ENCODE measurements around the gene CCDC40. TPM values are rescaled to one million over a fixed set of nuclear protein-coding genes. Genes with fewer than 3 reads are reported as not detected.

Gene CCDC40
- total RNA-seq, 1 donor from 2014 or later, result 7.7 TPM

DNA sequence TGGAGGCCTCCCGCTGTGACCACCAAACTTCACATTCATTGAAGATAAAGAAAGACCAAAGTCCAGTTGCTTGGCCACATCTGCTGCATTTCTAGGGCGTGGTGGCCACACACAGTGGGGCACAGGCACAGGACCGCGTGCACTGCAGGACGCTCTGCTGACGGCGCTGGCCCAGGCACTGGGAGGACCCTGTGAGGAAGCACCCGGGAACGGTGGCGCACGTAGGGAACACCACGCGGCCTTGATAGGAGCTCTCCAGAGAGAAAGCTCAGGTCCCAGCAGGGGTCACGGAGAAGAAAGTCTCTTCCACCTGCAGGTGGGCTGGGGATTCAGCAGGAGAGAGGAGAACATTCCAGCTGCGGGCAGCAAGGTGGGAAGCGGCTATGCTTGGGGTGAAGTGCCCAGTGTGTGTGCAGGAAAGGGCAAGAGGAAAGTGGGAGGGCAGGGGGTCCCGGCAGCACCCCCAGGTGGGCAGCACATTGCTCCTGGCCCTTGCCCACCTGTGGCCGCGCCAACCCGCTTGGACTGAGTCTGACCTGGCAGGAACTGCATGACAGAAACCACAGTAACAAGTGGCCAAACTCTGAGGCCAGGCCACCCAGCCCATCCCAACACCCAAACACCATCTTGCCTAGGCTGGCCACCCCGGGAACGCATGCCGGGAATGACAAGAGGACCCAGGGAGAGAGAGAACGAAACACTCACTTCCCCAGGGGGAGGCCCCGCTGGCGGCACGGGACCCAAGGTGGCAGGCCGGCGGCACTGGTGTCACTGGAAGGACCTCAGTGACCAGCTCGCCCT, 33.6 kb upstream of the CCDC40 start:
- no peak overlapping the region for H3K4me3 ChIP-seq
- no peaks in the 10 kb centered on the region for H3F3A ChIP-seq (ENCODE audit: low read depth)
- no peaks in the 10 kb centered on the region for H3K27me3 ChIP-seq
- Mint-ChIP-seq H3K4me1 (no peaks in the 10 kb centered on the region), H3K4me3 (no peak overlapping the region), H3K27me3 (ENCODE audit: insufficient read depth, low read depth) (peaks cover 2% of the 10 kb centered on the region), H3K9me3 (no peaks in the 10 kb centered on the region), H3K27ac (no peak overlapping the region), H3K36me3 (peaks cover 19% of the 10 kb centered on the region)
- H3K27ac ChIP-seq, result no peak overlapping the region
- no peak overlapping the region for H3K9ac ChIP-seq
- no peak overlapping the region for H2AFZ ChIP-seq (replicated peaks)
- no peak overlapping the region for H3K4me2 ChIP-seq
- H3K4me1 ChIP-seq, result no peaks in the 10 kb centered on the region
- H3K36me3 ChIP-seq, result no peaks in the 10 kb centered on the region
- no peaks in the 10 kb centered on the region for H3K9me3 ChIP-seq (ENCODE audit: low read depth)
- no peak for TF ChIP-seq EZH2 (IDR thresholded peaks at IDR 0.05)
- TF ChIP-seq EZH2phosphoT487 (IDR thresholded peaks at IDR 0.05), result no peak
- TF ChIP-seq, protein P1, sequence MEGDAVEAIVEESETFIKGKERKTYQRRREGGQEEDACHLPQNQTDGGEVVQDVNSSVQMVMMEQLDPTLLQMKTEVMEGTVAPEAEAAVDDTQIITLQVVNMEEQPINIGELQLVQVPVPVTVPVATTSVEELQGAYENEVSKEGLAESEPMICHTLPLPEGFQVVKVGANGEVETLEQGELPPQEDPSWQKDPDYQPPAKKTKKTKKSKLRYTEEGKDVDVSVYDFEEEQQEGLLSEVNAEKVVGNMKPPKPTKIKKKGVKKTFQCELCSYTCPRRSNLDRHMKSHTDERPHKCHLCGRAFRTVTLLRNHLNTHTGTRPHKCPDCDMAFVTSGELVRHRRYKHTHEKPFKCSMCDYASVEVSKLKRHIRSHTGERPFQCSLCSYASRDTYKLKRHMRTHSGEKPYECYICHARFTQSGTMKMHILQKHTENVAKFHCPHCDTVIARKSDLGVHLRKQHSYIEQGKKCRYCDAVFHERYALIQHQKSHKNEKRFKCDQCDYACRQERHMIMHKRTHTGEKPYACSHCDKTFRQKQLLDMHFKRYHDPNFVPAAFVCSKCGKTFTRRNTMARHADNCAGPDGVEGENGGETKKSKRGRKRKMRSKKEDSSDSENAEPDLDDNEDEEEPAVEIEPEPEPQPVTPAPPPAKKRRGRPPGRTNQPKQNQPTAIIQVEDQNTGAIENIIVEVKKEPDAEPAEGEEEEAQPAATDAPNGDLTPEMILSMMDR (IDR thresholded peaks at IDR 0.05), result no peak
- DNase-seq (ENCODE audit: low spot score), result no peak
- peaks cover 27% of the 10 kb centered on the region for H4K20me1 ChIP-seq (ENCODE audit: low read depth)
- H3K79me2 ChIP-seq (ENCODE audit: low read depth), result no peaks in the 10 kb centered on the region

DNA sequence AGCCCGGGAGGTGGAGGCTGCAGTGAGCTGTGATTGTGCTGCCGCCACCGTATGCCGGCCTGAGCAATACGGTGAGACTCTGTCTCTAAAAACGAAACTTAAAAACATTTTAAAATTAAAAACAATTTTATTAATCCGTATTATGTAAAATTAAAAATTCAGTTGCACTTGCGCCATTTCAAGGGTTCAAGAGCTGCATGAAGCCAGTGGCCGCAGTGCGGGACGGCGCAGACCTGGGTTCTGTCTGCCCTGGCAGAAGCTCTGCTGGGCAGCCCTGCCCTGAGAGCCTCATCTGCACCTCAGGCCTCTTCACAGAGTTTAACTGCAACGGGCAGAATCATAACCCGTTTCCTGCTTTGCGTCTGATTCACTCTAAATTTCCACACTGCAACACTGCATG, 32.5 kb upstream of the CCDC40 start:
- Mint-ChIP-seq H3K27ac (no peak overlapping the region), H3K36me3 (peaks cover 16% of the 10 kb centered on the region), H3K27me3 (ENCODE audit: insufficient read depth, low read depth) (peaks cover 2% of the 10 kb centered on the region), H3K9me3 (no peaks in the 10 kb centered on the region), H3K4me3 (no peak overlapping the region), H3K4me1 (no peaks in the 10 kb centered on the region)
- Histone ChIP-seq H3K36me3 (no peaks in the 10 kb centered on the region), H3K4me3 (no peak overlapping the region), H3K79me2 (ENCODE audit: low read depth) (no peaks in the 10 kb centered on the region), H2AFZ (replicated peaks) (no peak overlapping the region), H3K27me3 (no peaks in the 10 kb centered on the region), H3K27ac (no peak overlapping the region), H3K9me3 (ENCODE audit: low read depth) (no peaks in the 10 kb centered on the region), H4K20me1 (ENCODE audit: low read depth) (peaks cover 36% of the 10 kb centered on the region), H3K4me2 (no peak overlapping the region), H3K9ac (no peak overlapping the region), H3K4me1 (no peaks in the 10 kb centered on the region), H3F3A (ENCODE audit: low read depth) (peaks cover under 1% of the 10 kb centered on the region)
- TF ChIP-seq EZH2 (IDR thresholded peaks at IDR 0.05) (no peak), EZH2phosphoT487 (IDR thresholded peaks at IDR 0.05) (no peak)
- TF ChIP-seq, protein P1 (IDR thresholded peaks at IDR 0.05), result no peak
- no peak for DNase-seq (ENCODE audit: low spot score)

DNA sequence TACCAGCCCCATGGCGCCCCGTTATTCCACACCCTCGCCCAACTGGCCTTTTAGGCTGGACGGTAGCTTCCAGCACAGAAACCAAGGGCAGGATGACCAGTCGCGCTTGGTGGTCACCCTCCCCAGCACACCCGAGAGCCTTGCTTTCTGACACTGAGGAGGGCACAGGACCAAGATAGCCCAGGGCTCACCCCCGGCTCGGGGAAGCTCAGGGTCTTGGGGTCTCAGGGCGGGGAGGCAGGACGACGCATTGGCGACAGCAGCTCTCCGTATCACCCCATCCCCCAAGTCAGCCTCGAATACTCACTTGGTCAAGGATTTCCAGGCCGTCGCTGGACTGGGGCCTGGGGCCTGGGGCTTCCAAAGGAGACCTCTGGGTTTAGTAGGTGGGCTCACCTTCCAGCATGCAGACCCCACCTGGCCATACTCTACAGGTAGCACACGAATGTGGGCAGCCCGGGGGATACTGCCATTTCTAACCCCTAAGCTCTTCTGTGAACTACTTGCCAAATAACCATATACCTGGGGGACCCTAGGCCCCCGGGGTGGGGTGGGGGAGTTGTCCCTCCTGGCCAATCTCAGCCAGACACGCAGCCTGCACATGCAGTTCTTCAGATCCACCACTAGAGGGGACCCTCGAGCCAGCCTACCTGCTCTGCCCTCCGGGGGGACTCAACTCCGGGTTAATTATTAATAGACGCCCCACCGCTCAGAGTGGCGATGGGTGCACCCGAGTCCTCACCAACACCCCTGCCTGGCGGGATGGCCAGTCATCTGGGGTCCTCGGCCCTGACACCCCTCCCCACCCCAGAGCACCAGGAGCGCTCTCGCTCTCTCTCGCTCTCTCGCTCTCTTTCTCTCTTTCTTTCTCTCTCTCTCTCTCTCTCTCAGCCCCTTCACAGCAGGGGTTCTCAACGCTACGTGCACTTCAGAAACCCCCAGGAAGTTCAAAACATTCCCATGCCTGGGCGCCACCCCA, 30.8 kb upstream of the CCDC40 start:
- Histone ChIP-seq H3K4me2 (peak overlapping the region; percentile 54), H3K9ac (no peak overlapping the region)
- no peaks in the 10 kb centered on the region for H3K4me1 Mint-ChIP-seq

More for the DNA sequence above, 30.8 kb upstream of the CCDC40 start:
- Histone ChIP-seq H3K4me3 (no peak overlapping the region), H3F3A (ENCODE audit: low read depth) (peaks cover 4% of the 10 kb centered on the region), H3K9me3 (ENCODE audit: low read depth) (no peaks in the 10 kb centered on the region), H3K36me3 (no peaks in the 10 kb centered on the region), H3K27ac (no peak overlapping the region), H2AFZ (replicated peaks) (no peak overlapping the region), H4K20me1 (ENCODE audit: low read depth) (peaks cover 36% of the 10 kb centered on the region), H3K27me3 (no peaks in the 10 kb centered on the region), H3K4me1 (no peaks in the 10 kb centered on the region), H3K79me2 (ENCODE audit: low read depth) (no peaks in the 10 kb centered on the region)
- H3K36me3 Mint-ChIP-seq, result peaks cover 12% of the 10 kb centered on the region
- peak; percentile 66 for DNase-seq (ENCODE audit: low spot score)
- H3K27me3 Mint-ChIP-seq (ENCODE audit: insufficient read depth, low read depth), result peaks cover 2% of the 10 kb centered on the region
- H3K27ac Mint-ChIP-seq, result peak overlapping the region; percentile 40
- TF ChIP-seq EZH2phosphoT487 (IDR thresholded peaks at IDR 0.05) (no peak), EZH2 (IDR thresholded peaks at IDR 0.05) (no peak)
- TF ChIP-seq, protein P1 (IDR thresholded peaks at IDR 0.05), result peak; percentile 92
- no peak overlapping the region for H3K4me3 Mint-ChIP-seq
- H3K9me3 Mint-ChIP-seq, result no peaks in the 10 kb centered on the region
